ENCODE data around the gene SSB. TPM values are rescaled to one million over a fixed set of nuclear protein-coding genes. Genes with fewer than 3 reads are reported as not detected.

Gene SSB
- total RNA-seq, result 100 to 1,000 TPM; 112 to 114 TPM
- polyA plus RNA-seq, result 100 to 1,000 TPM; 112 to 149 TPM

DNA sequence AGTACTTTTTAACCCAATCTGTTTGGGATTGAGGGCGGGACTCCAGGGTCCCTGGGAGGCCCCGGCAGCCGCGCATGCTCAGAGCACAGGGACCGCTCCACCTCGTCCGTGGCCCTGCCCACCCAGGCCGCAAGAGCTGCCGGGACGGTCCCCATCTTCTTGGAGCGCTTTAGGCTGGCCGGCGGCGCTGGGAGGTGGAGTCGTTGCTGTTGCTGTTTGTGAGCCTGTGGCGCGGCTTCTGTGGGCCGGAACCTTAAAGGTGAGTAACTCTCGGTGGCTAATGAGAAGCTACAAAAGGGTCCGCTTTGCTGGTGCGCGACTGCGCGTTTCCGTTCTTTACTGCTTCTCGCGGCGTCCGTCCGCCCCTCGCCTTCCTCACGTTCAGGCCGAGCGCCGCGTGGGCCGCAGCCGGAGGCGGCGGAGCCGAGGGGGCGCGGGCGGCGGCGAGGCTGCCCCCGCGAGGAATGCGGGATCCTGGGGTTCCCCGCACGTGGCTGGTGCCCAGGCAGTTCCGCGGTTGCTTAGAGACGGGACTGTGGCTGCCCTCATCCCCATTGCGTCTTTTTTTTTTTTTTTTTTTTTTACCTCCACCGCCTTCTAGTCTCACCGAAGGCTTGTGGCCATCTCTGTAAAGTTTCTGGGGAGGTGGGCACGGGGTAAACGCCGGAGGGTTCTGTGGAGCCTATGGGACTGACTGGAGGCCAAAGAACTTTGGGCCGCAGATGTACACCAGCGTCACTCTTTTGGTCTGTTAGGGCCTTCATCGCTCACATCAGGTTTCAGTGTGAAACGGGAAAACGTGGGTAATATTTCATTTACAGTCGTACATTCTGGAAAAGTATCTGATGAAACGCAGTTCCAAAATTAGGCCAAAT, at the start of gene SSB:
TSS of gene SSB (plus strand) at position 154 of the 875 bp plus-strand sequence. CDS start 2,090 bp downstream, outside the sequence.
- peak within 1 kb of the TSS; percentile 45 to 95 for H3K4me3 ChIP-seq (ENCODE audit: low read length in 2 of 2)
- intact Hi-C loops (cut with micrococcal nuclease), result loop anchor here (1.0 to 2.0 kb wide), 4 partner anchors 25 to 226 kb away; partner anchors contain the start of genes CFAP210, FASTKD1, METTL5 and PHOSPHO2
- H3K27ac ChIP-seq (ENCODE audit: low read depth, low read length), result peak within 1 kb of the TSS; percentile 85
- Mint-ChIP-seq H3K4me3 (peak within 1 kb of the TSS; percentile 84 to 95 (median 92)), H3K36me3 (peaks cover 10 to 26% of the 10 kb centered on the region in 2 donors), H3K4me1 (peaks cover 16 to 45% (median 33%) of the 10 kb centered on the region in 4 donors), H3K9me3 (no peaks in the 10 kb centered on the region), H3K27ac (peak within 1 kb of the TSS; percentile 93 to 97 (median 95)), H3K27me3 (peaks cover 0 to 5% of the 10 kb centered on the region in 2 donors)
- no peaks in the 10 kb centered on the region for H3K9me3 ChIP-seq (ENCODE audit: control insufficient read depth in 1 of 2, low read length in 2 of 2)
- H3K36me3 ChIP-seq (ENCODE audit: insufficient read depth, low read length), result no peaks in the 10 kb centered on the region
- CTCF ChIA-PET (ENCODE audit: partially characterized antibody), result interaction anchor here (1.0 kb wide), 1 partner anchor 25 kb away, joined by 3 read pairs; no protein-coding TSS in a partner anchor
- POLR2A ChIA-PET (ENCODE audit: partially characterized antibody), result interaction anchor here (0.8 to 2.6 kb wide), 11 partner anchors 9 to 1553 kb away, joined by 3 to 33 read pairs (median 5); partner anchors contain the start of genes CFAP210, FASTKD1, GORASP2 and METTL5
- no peaks in the 10 kb centered on the region for H3K27me3 ChIP-seq (ENCODE audit: insufficient read depth, low read length)
- peaks cover 43% of the 10 kb centered on the region for H3K4me1 ChIP-seq (ENCODE audit: insufficient read depth, low read length)
- DNase-seq, result peak; percentile 87 to 95 (median 89)

DNA sequence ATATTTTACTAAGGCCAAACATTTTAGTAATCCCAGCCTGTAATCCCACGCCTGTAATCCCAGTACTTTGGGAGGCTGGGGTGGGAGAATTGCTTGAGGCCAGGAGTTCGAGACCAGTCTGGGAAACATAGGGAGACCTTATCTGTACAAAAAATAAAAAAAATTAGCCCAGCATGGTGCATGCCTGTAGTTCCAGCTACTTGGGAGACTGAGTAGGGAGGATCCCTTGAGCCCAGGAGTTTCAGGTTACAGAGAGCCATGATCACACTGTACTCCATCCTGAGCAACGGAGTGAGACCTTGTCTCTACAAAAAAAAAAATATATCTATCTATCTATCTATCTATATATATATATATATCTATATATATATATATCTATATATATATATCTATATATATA, 45.9 kb upstream of the SSB start:
- Histone ChIP-seq H3K36me3 (ENCODE audit: insufficient read depth, low read length) (no peaks in the 10 kb centered on the region), H3K4me3 (ENCODE audit: low read length in 2 of 2) (no peak overlapping the region), H3K9me3 (ENCODE audit: control insufficient read depth in 1 of 2, low read length in 2 of 2) (no peaks in the 10 kb centered on the region), H3K27ac (ENCODE audit: low read depth, low read length) (no peak overlapping the region), H3K4me1 (ENCODE audit: insufficient read depth, low read length) (no peaks in the 10 kb centered on the region), H3K27me3 (ENCODE audit: insufficient read depth, low read length) (no peaks in the 10 kb centered on the region)
- ChIA-PET POLR2A (ENCODE audit: partially characterized antibody) (no interaction called here), CTCF (ENCODE audit: partially characterized antibody) (no interaction called here)
- Mint-ChIP-seq H3K4me1 (no peaks in the 10 kb centered on the region), H3K9me3 (no peaks in the 10 kb centered on the region), H3K27ac (no peak overlapping the region), H3K36me3 (no peaks in the 10 kb centered on the region), H3K27me3 (no peaks in the 10 kb centered on the region), H3K4me3 (no peak overlapping the region)
- intact Hi-C loops (cut with micrococcal nuclease), result no loop called here
- DNase-seq, result no peak

DNA sequence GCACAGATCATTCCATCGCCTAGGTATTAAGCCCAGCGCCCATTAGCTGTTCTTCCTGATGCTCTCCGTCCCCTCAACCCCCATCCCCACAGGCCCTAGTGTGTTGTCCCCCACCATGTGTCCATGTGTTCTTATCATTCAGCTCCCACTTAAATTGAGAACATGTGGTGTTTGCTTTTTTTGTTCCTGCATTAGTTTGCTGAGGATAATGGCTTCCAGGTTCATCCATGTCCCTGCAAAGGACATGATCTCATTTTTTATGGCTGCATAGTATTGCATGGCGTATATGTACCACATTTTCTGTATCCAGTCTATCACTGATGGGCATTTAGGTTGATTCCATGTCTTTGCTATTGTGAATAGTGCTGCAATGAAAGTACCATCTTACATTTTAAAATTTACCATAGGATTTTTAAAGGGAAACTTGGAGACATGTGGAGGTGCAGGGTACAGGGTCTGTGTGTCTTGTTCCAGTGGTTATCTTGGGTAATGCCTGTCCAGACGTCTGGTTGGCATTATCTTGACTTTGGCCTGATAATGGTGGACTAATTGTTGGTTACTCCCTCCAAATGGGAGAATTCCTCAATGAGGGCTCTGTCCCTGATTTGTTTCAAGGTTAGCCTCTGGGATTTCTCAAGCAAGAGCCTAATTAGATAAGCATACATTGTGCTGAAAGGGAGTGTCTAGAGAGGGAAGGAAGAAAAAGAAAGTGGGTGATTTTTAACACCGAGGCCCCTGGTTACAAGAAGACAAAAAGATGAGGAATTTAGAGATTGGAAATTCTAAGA, 43.4 kb upstream of the SSB start:
- no peaks in the 10 kb centered on the region for H3K36me3 Mint-ChIP-seq
- ChIA-PET CTCF (ENCODE audit: partially characterized antibody) (no interaction called here), POLR2A (ENCODE audit: partially characterized antibody) (no interaction called here)
- no peak overlapping the region for H3K4me3 Mint-ChIP-seq
- no peaks in the 10 kb centered on the region for H3K9me3 Mint-ChIP-seq
- intact Hi-C loops (cut with micrococcal nuclease), result no loop called here
- no peak overlapping the region for H3K4me3 ChIP-seq (ENCODE audit: low read length in 2 of 2)
- no peaks in the 10 kb centered on the region for H3K4me1 ChIP-seq (ENCODE audit: insufficient read depth, low read length)
- peaks cover 0 to 2% of the 10 kb centered on the region in 2 donors for H3K27me3 Mint-ChIP-seq
- H3K27ac Mint-ChIP-seq, result no peak overlapping the region
- H3K27me3 ChIP-seq (ENCODE audit: insufficient read depth, low read length), result no peaks in the 10 kb centered on the region
- peaks cover 0 to under 1% (median 0%) of the 10 kb centered on the region in 4 donors for H3K4me1 Mint-ChIP-seq
- H3K9me3 ChIP-seq (ENCODE audit: control insufficient read depth in 1 of 2, low read length in 2 of 2), result no peaks in the 10 kb centered on the region
- H3K27ac ChIP-seq (ENCODE audit: low read depth, low read length), result no peak overlapping the region
- no peaks in the 10 kb centered on the region for H3K36me3 ChIP-seq (ENCODE audit: insufficient read depth, low read length)
- no peak for DNase-seq

DNA sequence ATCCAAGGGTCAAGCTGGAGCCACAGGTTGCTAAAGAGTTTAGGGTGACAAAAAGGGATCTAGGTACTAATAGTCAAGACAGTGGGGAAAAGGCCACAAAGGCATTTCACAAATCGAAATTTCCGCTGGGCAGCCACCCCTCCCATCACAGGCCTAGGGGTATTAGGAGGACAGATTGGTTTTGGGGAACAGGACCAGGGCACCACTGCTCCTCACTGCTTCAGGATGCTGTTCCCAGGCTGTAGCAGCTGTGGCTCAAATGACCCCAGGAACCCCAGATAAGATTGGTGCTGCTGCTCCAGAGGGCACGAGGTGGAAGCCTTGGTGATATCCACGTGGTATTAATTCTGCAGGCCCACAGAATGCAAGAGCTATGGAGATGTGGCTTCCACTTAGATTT, 42.3 kb upstream of the SSB start:
- H3K27ac Mint-ChIP-seq, result no peak overlapping the region
- H3K36me3 Mint-ChIP-seq, result no peaks in the 10 kb centered on the region
- no peaks in the 10 kb centered on the region for H3K4me1 ChIP-seq (ENCODE audit: insufficient read depth, low read length)
- no peaks in the 10 kb centered on the region for H3K9me3 ChIP-seq (ENCODE audit: control insufficient read depth in 1 of 2, low read length in 2 of 2)
- no peak overlapping the region for H3K27ac ChIP-seq (ENCODE audit: low read depth, low read length)
- H3K4me3 ChIP-seq (ENCODE audit: low read length in 2 of 2), result no peak overlapping the region
- POLR2A ChIA-PET (ENCODE audit: partially characterized antibody), result no interaction called here
- intact Hi-C loops (cut with micrococcal nuclease), result no loop called here
- no peak for DNase-seq
- H3K27me3 ChIP-seq (ENCODE audit: insufficient read depth, low read length), result no peaks in the 10 kb centered on the region
- peaks cover 0 to 2% of the 10 kb centered on the region in 2 donors for H3K27me3 Mint-ChIP-seq
- H3K36me3 ChIP-seq (ENCODE audit: insufficient read depth, low read length), result no peaks in the 10 kb centered on the region
- no peaks in the 10 kb centered on the region for H3K9me3 Mint-ChIP-seq
- CTCF ChIA-PET (ENCODE audit: partially characterized antibody), result no interaction called here
- H3K4me3 Mint-ChIP-seq, result no peak overlapping the region
- peaks cover 0 to 3% (median under 1%) of the 10 kb centered on the region in 4 donors for H3K4me1 Mint-ChIP-seq

DNA sequence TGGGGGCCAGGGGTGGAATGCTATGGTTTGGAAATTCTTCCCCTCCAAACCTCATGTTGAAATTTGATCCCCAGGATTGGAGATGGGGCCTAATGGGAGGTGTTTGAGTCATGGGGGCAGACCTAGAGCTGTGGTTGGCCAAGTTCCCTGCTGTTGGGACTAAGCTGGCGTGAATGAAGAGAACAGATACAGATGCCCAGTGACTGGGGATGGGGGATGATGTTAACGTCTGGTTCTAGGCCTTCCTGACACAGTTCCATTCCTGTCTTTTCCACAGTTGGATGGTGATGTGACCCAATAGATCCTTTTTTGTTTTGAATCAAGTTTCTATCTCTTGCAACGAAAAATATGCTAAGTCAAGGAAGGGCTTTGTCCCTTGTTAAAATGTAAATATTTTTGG, 41.3 kb upstream of the SSB start:
- no peaks in the 10 kb centered on the region for H3K27me3 ChIP-seq (ENCODE audit: insufficient read depth, low read length)
- Mint-ChIP-seq H3K4me3 (no peak overlapping the region), H3K27me3 (peaks cover 0 to 2% of the 10 kb centered on the region in 2 donors), H3K27ac (no peak overlapping the region), H3K9me3 (no peaks in the 10 kb centered on the region), H3K36me3 (no peaks in the 10 kb centered on the region), H3K4me1 (peaks cover 5 to 11% (median 8%) of the 10 kb centered on the region in 4 donors)
- H3K36me3 ChIP-seq (ENCODE audit: insufficient read depth, low read length), result no peaks in the 10 kb centered on the region
- POLR2A ChIA-PET (ENCODE audit: partially characterized antibody), result no interaction called here
- DNase-seq, result no peak
- intact Hi-C loops (cut with micrococcal nuclease), result no loop called here
- H3K9me3 ChIP-seq (ENCODE audit: control insufficient read depth in 1 of 2, low read length in 2 of 2), result no peaks in the 10 kb centered on the region
- H3K4me3 ChIP-seq (ENCODE audit: low read length in 2 of 2), result no peak overlapping the region
- H3K4me1 ChIP-seq (ENCODE audit: insufficient read depth, low read length), result no peaks in the 10 kb centered on the region
- CTCF ChIA-PET (ENCODE audit: partially characterized antibody), result no interaction called here
- H3K27ac ChIP-seq (ENCODE audit: low read depth, low read length), result no peak overlapping the region

DNA sequence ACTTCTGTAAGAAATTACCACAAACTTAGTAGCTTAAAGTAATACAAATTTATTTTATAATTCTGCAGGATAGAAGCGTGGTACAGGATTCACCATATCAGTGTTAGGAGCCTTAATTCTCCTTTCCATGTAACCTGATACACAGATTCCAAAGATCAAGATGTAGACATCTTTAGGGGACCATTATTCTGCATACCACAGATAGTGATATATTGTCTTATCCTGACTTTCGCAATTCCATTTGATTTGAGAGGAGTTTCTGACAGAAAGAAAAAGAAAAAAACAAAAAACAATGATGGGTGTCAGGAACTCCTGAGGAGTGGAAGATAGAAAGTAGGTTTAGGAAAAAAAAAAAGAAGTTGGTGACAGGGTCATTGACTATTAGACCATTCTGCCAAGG, 40.9 kb upstream of the SSB start:
- H3K27me3 Mint-ChIP-seq, result peaks cover 0 to 2% of the 10 kb centered on the region in 2 donors
- no peaks in the 10 kb centered on the region for H3K9me3 Mint-ChIP-seq
- H3K27ac ChIP-seq (ENCODE audit: low read depth, low read length), result no peak overlapping the region
- ChIA-PET POLR2A (ENCODE audit: partially characterized antibody) (no interaction called here), CTCF (ENCODE audit: partially characterized antibody) (no interaction called here)
- H3K36me3 ChIP-seq (ENCODE audit: insufficient read depth, low read length), result no peaks in the 10 kb centered on the region
- H3K4me1 ChIP-seq (ENCODE audit: insufficient read depth, low read length), result no peaks in the 10 kb centered on the region
- H3K4me3 Mint-ChIP-seq, result no peak overlapping the region
- H3K4me3 ChIP-seq (ENCODE audit: low read length in 2 of 2), result no peak overlapping the region
- no peaks in the 10 kb centered on the region for H3K9me3 ChIP-seq (ENCODE audit: control insufficient read depth in 1 of 2, low read length in 2 of 2)
- no peak for DNase-seq
- no peak overlapping the region for H3K27ac Mint-ChIP-seq
- H3K36me3 Mint-ChIP-seq, result no peaks in the 10 kb centered on the region
- H3K27me3 ChIP-seq (ENCODE audit: insufficient read depth, low read length), result no peaks in the 10 kb centered on the region
- intact Hi-C loops (cut with micrococcal nuclease), result no loop called here
- peaks cover 5 to 11% (median 9%) of the 10 kb centered on the region in 4 donors for H3K4me1 Mint-ChIP-seq

DNA sequence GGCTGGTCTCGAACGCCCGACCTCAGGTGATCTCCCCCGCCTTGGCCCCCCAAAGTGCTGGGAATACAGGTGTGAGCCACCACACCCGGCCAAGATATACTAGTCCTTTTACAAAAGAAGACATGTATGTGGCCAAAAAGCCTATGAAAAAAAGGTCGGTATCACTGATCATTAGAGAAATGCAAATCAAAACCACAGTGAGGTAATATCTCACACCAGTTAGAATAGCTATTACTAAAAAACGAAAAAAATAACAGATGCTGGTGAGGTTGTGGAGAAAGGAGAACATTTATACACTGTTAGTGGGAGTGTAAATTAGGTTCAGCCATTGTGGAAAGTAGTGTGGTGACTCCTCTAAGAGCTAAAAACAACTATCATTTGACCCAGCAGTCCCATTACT, 38.7 kb upstream of the SSB start:
- Mint-ChIP-seq H3K36me3 (no peaks in the 10 kb centered on the region), H3K27ac (no peak overlapping the region), H3K4me3 (no peak overlapping the region), H3K27me3 (peaks cover 0 to 2% of the 10 kb centered on the region in 2 donors), H3K4me1 (peaks cover 5 to 15% (median 9%) of the 10 kb centered on the region in 4 donors), H3K9me3 (no peaks in the 10 kb centered on the region)
- Histone ChIP-seq H3K9me3 (ENCODE audit: control insufficient read depth in 1 of 2, low read length in 2 of 2) (no peaks in the 10 kb centered on the region), H3K4me3 (ENCODE audit: low read length in 2 of 2) (no peak overlapping the region), H3K36me3 (ENCODE audit: insufficient read depth, low read length) (no peaks in the 10 kb centered on the region), H3K27ac (ENCODE audit: low read depth, low read length) (no peak overlapping the region), H3K27me3 (ENCODE audit: insufficient read depth, low read length) (no peaks in the 10 kb centered on the region), H3K4me1 (ENCODE audit: insufficient read depth, low read length) (no peaks in the 10 kb centered on the region)
- CTCF ChIA-PET (ENCODE audit: partially characterized antibody), result no interaction called here
- POLR2A ChIA-PET (ENCODE audit: partially characterized antibody), result no interaction called here
- no peak for DNase-seq
- intact Hi-C loops (cut with micrococcal nuclease), result no loop called here
